ENCODE measurements around the gene SHISA7.

Gene SHISA7

GRCh38 chr19:55382013-55382412, 61.1 kb downstream of the SHISA7 start:
- H3K9ac ChIP-seq (ENCODE audit: low read depth, low read length): no peak overlapping the region
- H3K4me1 ChIP-seq (ENCODE audit: insufficient read depth, low read length): peaks cover 12% of the 10 kb centered on the region; the same call in 1 of the 2 replicates
- peaks cover 8% of the 10 kb centered on the region for H3K36me3 ChIP-seq (ENCODE audit: insufficient read depth, low read length)
- no peaks in the 10 kb centered on the region for H3K9me3 ChIP-seq (ENCODE audit: control insufficient read depth, insufficient read depth, low read length)

DNA sequence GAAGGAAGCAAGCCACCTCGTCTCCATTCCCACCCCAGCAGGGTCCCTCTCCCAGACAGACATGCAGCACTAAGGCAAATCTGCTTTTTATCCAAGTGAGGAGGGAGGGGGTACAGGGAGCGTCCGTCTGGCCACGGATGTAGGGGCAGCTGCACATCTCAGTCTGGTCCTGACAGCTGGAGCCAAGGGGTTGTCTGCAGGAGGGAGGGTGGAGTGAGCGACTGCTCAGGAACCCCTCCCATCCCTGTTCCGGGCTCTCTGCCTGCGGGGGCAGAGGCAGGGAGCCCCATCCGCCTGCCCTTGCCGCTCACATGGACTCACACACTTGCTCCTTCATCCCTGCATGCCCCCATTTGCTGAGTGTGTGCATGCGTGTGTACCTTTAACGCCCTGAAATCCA, 63.9 kb downstream of the SHISA7 start:
- no peaks in the 10 kb centered on the region for H3K36me3 ChIP-seq (ENCODE audit: insufficient read depth, low read length)
- peaks cover 31% of the 10 kb centered on the region; the same call in 1 of the 2 replicates for H3K4me1 ChIP-seq (ENCODE audit: insufficient read depth, low read length)
- no peaks in the 10 kb centered on the region for H3K9me3 ChIP-seq (ENCODE audit: control insufficient read depth, insufficient read depth, low read length)
- no peak overlapping the region for H3K9ac ChIP-seq (ENCODE audit: low read depth, low read length)
